IMR-90 (cell line): ENCODE measurements around the gene CTDSP2.

Experiments
- CEBPB ChIP-seq: IDR thresholded peaks from 2 replicates; pipeline ENCODE4 v1.6.1; 2012; ENCODE audit warnings: low read depth, low read length, improper control_type of control experiment
- CHD1 ChIP-seq: IDR thresholded peaks from 2 replicates; pipeline ENCODE4 v1.6.1; 2012; ENCODE audit warnings: low read depth, low read length, improper control_type of control experiment
- ELK1 ChIP-seq: fragments of 150-350 bp; IDR thresholded peaks from 2 replicates; pipeline ENCODE4 v1.6.1; 2016; ENCODE audit warnings: low read depth, mild to moderate bottlenecking, low read length, moderate library complexity, borderline replicate concordance
- FOS ChIP-seq: fragments of 150-350 bp; IDR thresholded peaks from 2 replicates; pipeline ENCODE4 v1.6.1; 2016; ENCODE audit warnings: low read depth, low read length
- MAFK ChIP-seq: IDR thresholded peaks from 2 replicates; pipeline ENCODE4 v1.6.1; 2012; ENCODE audit warnings: low read depth, low read length, improper control_type of control experiment
- POLR2A ChIP-seq: IDR thresholded peaks from 2 replicates; pipeline ENCODE4 v1.6.1; 2012; ENCODE audit warnings: mild to moderate bottlenecking, low read depth, low read length
- RAD21 ChIP-seq: IDR thresholded peaks from 2 replicates; pipeline ENCODE4 v1.6.1; 2012; ENCODE audit warnings: low read length, improper control_type of control experiment
- RCOR1 ChIP-seq: IDR thresholded peaks from 2 replicates; pipeline ENCODE4 v1.6.1; 2012; ENCODE audit warnings: mild to moderate bottlenecking, low read length, improper control_type of control experiment; ENCODE audit not compliant: insufficient replicate concordance
- RFX5 ChIP-seq: IDR thresholded peaks from 2 replicates; pipeline ENCODE4 v1.8.0; 2012; ENCODE audit warnings: low read depth, mild to moderate bottlenecking, low read length, moderate library complexity
- SMC3 ChIP-seq: fragments of 150-350 bp; IDR thresholded peaks from 2 replicates; pipeline ENCODE4 v1.6.1; 2016; ENCODE audit warnings: low read depth, mild to moderate bottlenecking, antibody characterized with exemption, low read length, moderate library complexity
- TF ChIP-seq, protein P1 (sequence below): conservative IDR thresholded peaks from 2 replicates; pipeline ENCODE4 v1.5.1; 2012; ENCODE audit warnings: mild to moderate bottlenecking, low read depth, low read length, improper control_type of control experiment

- TF ChIP-seq RCOR1 (no peak), ELK1 (no peak), POLR2A (no peak), FOS (no peak), RAD21 (no peak), CEBPB (no peak), RFX5 (no peak), MAFK (no peak), SMC3 (no peak), CHD1 (no peak)
- TF ChIP-seq, protein P1, sequence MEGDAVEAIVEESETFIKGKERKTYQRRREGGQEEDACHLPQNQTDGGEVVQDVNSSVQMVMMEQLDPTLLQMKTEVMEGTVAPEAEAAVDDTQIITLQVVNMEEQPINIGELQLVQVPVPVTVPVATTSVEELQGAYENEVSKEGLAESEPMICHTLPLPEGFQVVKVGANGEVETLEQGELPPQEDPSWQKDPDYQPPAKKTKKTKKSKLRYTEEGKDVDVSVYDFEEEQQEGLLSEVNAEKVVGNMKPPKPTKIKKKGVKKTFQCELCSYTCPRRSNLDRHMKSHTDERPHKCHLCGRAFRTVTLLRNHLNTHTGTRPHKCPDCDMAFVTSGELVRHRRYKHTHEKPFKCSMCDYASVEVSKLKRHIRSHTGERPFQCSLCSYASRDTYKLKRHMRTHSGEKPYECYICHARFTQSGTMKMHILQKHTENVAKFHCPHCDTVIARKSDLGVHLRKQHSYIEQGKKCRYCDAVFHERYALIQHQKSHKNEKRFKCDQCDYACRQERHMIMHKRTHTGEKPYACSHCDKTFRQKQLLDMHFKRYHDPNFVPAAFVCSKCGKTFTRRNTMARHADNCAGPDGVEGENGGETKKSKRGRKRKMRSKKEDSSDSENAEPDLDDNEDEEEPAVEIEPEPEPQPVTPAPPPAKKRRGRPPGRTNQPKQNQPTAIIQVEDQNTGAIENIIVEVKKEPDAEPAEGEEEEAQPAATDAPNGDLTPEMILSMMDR: no peak
Measured at GRCh38 chr12:57781244-57781643, 65.3 kb downstream of the CTDSP2 start.
